Smooth muscle cell (in vitro differentiated cells): ENCODE measurements around the gene C7orf33. TPM values are rescaled to one million over a fixed set of nuclear protein-coding genes. Genes with fewer than 3 reads are reported as not detected.

Experiments used
- DNase-seq: peaks from one replicate; lab custom pipeline; 2025; ENCODE audit not compliant: unreplicated experiment; lab: John Stamatoyannopoulos, UW
- H2AFZ ChIP-seq: fragments of 200-600 bp; sonication (generic); 2 replicates; pipeline ENCODE4 v1.6.0; 2016; ENCODE audit warnings: antibody characterized with exemption, low read depth, mild to moderate bottlenecking
- H3F3A ChIP-seq: fragments of 200-600 bp; sonication (generic); 2 replicates; pipeline ENCODE4 v1.6.0; 2017; ENCODE audit warnings: antibody characterized with exemption, low read depth
- H3K27ac ChIP-seq: fragments of 200-600 bp; sonication (generic); 2 replicates; pipeline ENCODE4 v1.5.1; 2016; ENCODE audit warnings: low read depth, mild to moderate bottlenecking
- H3K27me3 ChIP-seq: fragments of 200-600 bp; sonication (generic); 2 replicates; pipeline ENCODE4 v1.6.1; 2016; ENCODE audit warnings: low read depth, mild to moderate bottlenecking
- H3K36me3 ChIP-seq: fragments of 200-600 bp; sonication (generic); 2 replicates; pipeline ENCODE4 v1.5.1; 2016; ENCODE audit warnings: low read depth
- H3K4me1 ChIP-seq: fragments of 200-600 bp; sonication (generic); 2 replicates; pipeline ENCODE4 v1.5.1; 2016; ENCODE audit warnings: low read depth
- H3K4me2 ChIP-seq: fragments of 200-600 bp; sonication (generic); 2 replicates; pipeline ENCODE4 v1.6.0; 2016; ENCODE audit warnings: mild to moderate bottlenecking
- H3K4me3 ChIP-seq: fragments of 200-600 bp; sonication (generic); 2 replicates; pipeline ENCODE4 v1.5.1; 2016; ENCODE audit warnings: mild to moderate bottlenecking
- H3K79me2 ChIP-seq: fragments of 200-600 bp; sonication (generic); 2 replicates; pipeline ENCODE4 v1.6.0; 2016; ENCODE audit warnings: low read depth, mild to moderate bottlenecking
- H3K9ac ChIP-seq: fragments of 200-600 bp; sonication (generic); 2 replicates; pipeline ENCODE4 v1.6.0; 2016; ENCODE audit warnings: low read depth
- H3K9me3 ChIP-seq: fragments of 200-600 bp; sonication (generic); replicated peaks from 2 replicates; pipeline ENCODE4 v1.5.1; 2016; ENCODE audit warnings: low read depth
- H4K20me1 ChIP-seq: fragments of 200-600 bp; sonication (generic); 2 replicates; pipeline ENCODE4 v1.6.0; 2016; ENCODE audit warnings: low read depth
- WGBS: methylation state at CpG from one replicate; pipeline ENCODE4 v1.1.7; 2016; ENCODE audit warnings: low lambda C conversion rate; 5-methylcytosine and 5-hydroxymethylcytosine counted together
- polyA plus RNA-seq: library from polyadenylated mRNA; unstranded; fragments of >200 nt; fragmentation: Nextera tagmentation; extraction: Ambion mirVana; gene quantifications from 2 replicates; pipeline ENCODE4 v1.2.1, GENCODE V29; 2016
- total RNA-seq: library from RNA; depleted of rRNA; stranded (reverse); fragments of >200 nt; gene quantifications from 2 replicates; pipeline ENCODE4 v1.2.3, GENCODE V29; 2014
- TF ChIP-seq, protein P1 (sequence below): fragments of 200-600 bp; sonication (generic); IDR thresholded peaks from 2 replicates; pipeline ENCODE4 v1.5.1; 2017; ENCODE audit warnings: borderline replicate concordance, mild to moderate bottlenecking, antibody characterized with exemption; ENCODE audit not compliant: insufficient read depth, poor library complexity, severe bottlenecking

Gene C7orf33
- total and polyA plus RNA-seq, 2 experiments from 2014 or later: not detected

DNA sequence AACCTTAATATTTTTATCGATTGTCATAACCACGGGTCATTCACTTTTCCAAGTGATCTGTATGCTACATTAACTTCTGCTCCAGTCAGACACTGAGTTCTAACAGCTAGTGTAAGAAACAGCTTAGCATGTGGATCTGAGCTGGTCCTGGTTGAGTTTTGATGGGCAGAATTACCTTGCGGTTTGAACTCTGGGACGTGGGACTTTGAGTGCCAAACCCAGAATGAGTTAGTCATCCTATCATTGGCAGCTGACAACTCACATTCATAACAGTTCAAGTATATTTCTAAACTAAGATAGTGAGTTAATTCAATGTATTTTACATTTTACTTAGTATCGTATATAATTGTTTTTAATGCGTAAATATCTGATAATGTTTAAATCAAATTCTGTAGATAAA, 43.2 kb downstream of the C7orf33 start:
- H2AFZ ChIP-seq: no peak overlapping the region
- TF ChIP-seq, protein P1, sequence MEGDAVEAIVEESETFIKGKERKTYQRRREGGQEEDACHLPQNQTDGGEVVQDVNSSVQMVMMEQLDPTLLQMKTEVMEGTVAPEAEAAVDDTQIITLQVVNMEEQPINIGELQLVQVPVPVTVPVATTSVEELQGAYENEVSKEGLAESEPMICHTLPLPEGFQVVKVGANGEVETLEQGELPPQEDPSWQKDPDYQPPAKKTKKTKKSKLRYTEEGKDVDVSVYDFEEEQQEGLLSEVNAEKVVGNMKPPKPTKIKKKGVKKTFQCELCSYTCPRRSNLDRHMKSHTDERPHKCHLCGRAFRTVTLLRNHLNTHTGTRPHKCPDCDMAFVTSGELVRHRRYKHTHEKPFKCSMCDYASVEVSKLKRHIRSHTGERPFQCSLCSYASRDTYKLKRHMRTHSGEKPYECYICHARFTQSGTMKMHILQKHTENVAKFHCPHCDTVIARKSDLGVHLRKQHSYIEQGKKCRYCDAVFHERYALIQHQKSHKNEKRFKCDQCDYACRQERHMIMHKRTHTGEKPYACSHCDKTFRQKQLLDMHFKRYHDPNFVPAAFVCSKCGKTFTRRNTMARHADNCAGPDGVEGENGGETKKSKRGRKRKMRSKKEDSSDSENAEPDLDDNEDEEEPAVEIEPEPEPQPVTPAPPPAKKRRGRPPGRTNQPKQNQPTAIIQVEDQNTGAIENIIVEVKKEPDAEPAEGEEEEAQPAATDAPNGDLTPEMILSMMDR: no peak
- no peaks in the 10 kb centered on the region for H3K36me3 ChIP-seq
- no peak overlapping the region for H3K27ac ChIP-seq
- WGBS: 90% methylated on average over 6 of the region's 6 CpGs
- no peaks in the 10 kb centered on the region for H3K9me3 ChIP-seq
- no peak for DNase-seq
- no peaks in the 10 kb centered on the region for H3K4me1 ChIP-seq
- H3K27me3 ChIP-seq: peaks cover 11% of the 10 kb centered on the region
- H3K79me2 ChIP-seq: no peaks in the 10 kb centered on the region
- H3K4me2 ChIP-seq: no peak overlapping the region
- no peak overlapping the region for H3K9ac ChIP-seq
- H4K20me1 ChIP-seq: no peaks in the 10 kb centered on the region
- no peaks in the 10 kb centered on the region for H3F3A ChIP-seq
- H3K4me3 ChIP-seq: no peak overlapping the region

- WGBS: 97% methylated on average over 19 of the region's 19 CpGs
- Histone ChIP-seq H3K4me2 (no peak overlapping the region), H3K4me1 (no peaks in the 10 kb centered on the region)
Observed at GRCh38 chr7:148637094-148637493, 46.5 kb downstream of the C7orf33 start.

GRCh38 chr7:148645898-148646297, 55.3 kb downstream of the C7orf33 start:
- no peak overlapping the region for H3K9ac ChIP-seq
- H3K79me2 ChIP-seq: no peaks in the 10 kb centered on the region
- H3K27me3 ChIP-seq: peaks cover 30% of the 10 kb centered on the region
- H3K4me2 ChIP-seq: no peak overlapping the region
- H3K27ac ChIP-seq: no peak overlapping the region
- H3K4me3 ChIP-seq: no peak overlapping the region
- no peaks in the 10 kb centered on the region for H3K9me3 ChIP-seq
- no peak for DNase-seq
- H3K36me3 ChIP-seq: no peaks in the 10 kb centered on the region
- H4K20me1 ChIP-seq: no peaks in the 10 kb centered on the region
- no peaks in the 10 kb centered on the region for H3K4me1 ChIP-seq
- H2AFZ ChIP-seq: no peak overlapping the region
- 94% methylated on average over 2 of the region's 2 CpGs for WGBS
- H3F3A ChIP-seq: no peaks in the 10 kb centered on the region
- TF ChIP-seq, protein P1: no peak

More at GRCh38 chr7:148637094-148637493, 46.5 kb downstream of the C7orf33 start:
- TF ChIP-seq, protein P1: no peak
- no peak overlapping the region for H3K4me3 ChIP-seq
- DNase-seq: no peak
- peaks cover 9% of the 10 kb centered on the region for H3K27me3 ChIP-seq
- no peaks in the 10 kb centered on the region for H3F3A ChIP-seq
- H2AFZ ChIP-seq: no peak overlapping the region
- H4K20me1 ChIP-seq: no peaks in the 10 kb centered on the region
- no peaks in the 10 kb centered on the region for H3K79me2 ChIP-seq
- H3K9ac ChIP-seq: no peak overlapping the region
- no peaks in the 10 kb centered on the region for H3K36me3 ChIP-seq
- H3K27ac ChIP-seq: no peak overlapping the region
- H3K9me3 ChIP-seq: no peaks in the 10 kb centered on the region

DNA sequence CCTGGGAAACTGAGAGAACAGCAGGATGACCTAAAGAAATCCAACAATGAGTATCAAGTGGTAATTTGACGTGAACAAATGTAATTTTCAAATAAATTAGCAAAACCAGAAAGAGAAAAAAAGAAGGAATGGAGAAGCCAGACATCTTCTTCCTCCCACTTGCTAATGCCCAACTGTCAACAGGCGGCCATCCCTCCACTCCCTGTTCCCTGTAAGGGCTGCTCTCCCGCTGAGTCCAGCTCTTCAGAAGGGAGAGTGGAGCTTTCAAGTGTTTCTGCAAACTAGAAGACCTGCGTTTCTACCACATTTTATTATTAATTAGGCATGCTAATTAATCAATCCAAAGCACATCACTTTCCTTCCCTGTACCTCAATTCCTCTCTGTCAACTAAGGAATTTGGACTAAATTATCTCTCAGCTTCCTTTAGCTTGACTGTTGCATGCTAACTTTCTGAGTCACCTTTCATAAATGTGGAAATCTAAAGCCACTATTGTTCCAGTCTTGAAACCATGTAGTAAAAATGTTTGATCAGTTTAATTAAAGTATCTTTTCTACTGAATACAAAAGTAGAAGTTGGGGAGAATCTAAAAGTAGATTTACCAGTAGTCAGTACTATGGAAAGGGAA, 59.8 kb downstream of the C7orf33 start:
- peaks cover 9% of the 10 kb centered on the region for H3K27me3 ChIP-seq
- H3K4me1 ChIP-seq: no peaks in the 10 kb centered on the region
- no peaks in the 10 kb centered on the region for H4K20me1 ChIP-seq
- WGBS: 78% methylated on average over 4 of the region's 4 CpGs
- H3K79me2 ChIP-seq: no peaks in the 10 kb centered on the region
- H3K4me3 ChIP-seq: no peak overlapping the region
- no peaks in the 10 kb centered on the region for H3K36me3 ChIP-seq
- H3F3A ChIP-seq: no peaks in the 10 kb centered on the region
- no peak for DNase-seq
- TF ChIP-seq, protein P1: no peak
- H3K27ac ChIP-seq: no peak overlapping the region
- no peak overlapping the region for H2AFZ ChIP-seq
- no peaks in the 10 kb centered on the region for H3K9me3 ChIP-seq
- no peak overlapping the region for H3K9ac ChIP-seq
- H3K4me2 ChIP-seq: peak overlapping the region; percentile 10
